ENCODE data around the gene HMGN2. TPM values are rescaled to one million over a fixed set of nuclear protein-coding genes. Genes with fewer than 3 reads are reported as not detected.
A peak's percentile ranks its signal among the peaks of the same experiment; 100 is the strongest.

The HMGN2 gene
- total RNA-seq: 412 TPM

- DNase-seq: peak; percentile 84
Measured at GRCh38 chr1:26472320-26472900, at the start of gene HMGN2. TSS of gene HMGN2 (plus strand) at chr1:26472440. CDS start at chr1:26472613, 173 bp downstream.

- no peak for DNase-seq
Measured at GRCh38 chr1:26429721-26430120, 42.5 kb upstream of the HMGN2 start.

GRCh38 chr1:26431979-26432695 is 40.1 kb upstream of the HMGN2 start, which contains the start of gene DHDDS:
TSS of gene DHDDS (plus strand) at chr1:26432321. CDS start at chr1:26432946, 625 bp downstream.
- DNase-seq: peak; percentile 98

GRCh38 chr1:26432793-26433192 is 39.4 kb upstream of the HMGN2 start:
- no peak for DNase-seq

- no peak for DNase-seq
Measured at GRCh38 chr1:26434161-26434752, 38.0 kb upstream of the HMGN2 start.

GRCh38 chr1:26438041-26438440 is 34.2 kb upstream of the HMGN2 start:
- no peak for DNase-seq

GRCh38 chr1:26440259-26440658 is 32.0 kb upstream of the HMGN2 start:
- DNase-seq: no peak

GRCh38 chr1:26449868-26450267 is 22.4 kb upstream of the HMGN2 start:
- DNase-seq: no peak

- DNase-seq: no peak
Measured at GRCh38 chr1:26450908-26451307, 21.3 kb upstream of the HMGN2 start.

GRCh38 chr1:26452459-26453183 is 19.6 kb upstream of the HMGN2 start:
- DNase-seq: no peak

GRCh38 chr1:26459148-26459547 is 13.1 kb upstream of the HMGN2 start:
- no peak for DNase-seq

- DNase-seq: no peak
Measured at GRCh38 chr1:26459573-26460031, 12.6 kb upstream of the HMGN2 start.

GRCh38 chr1:26468911-26469310 is 3.3 kb upstream of the HMGN2 start:
- DNase-seq: no peak

- DNase-seq: no peak
Measured at GRCh38 chr1:26469558-26469957, 2.7 kb upstream of the HMGN2 start.

- DNase-seq: no peak
Measured at GRCh38 chr1:26470878-26471497, 1.3 kb upstream of the HMGN2 start.

- DNase-seq: peak; percentile 79
Measured at GRCh38 chr1:26471498-26472319, 531 bp upstream of the HMGN2 start.

- DNase-seq: peak; percentile 95
Measured at GRCh38 chr1:26472901-26473845, 933 bp downstream of the HMGN2 start.

- no peak for DNase-seq
Measured at GRCh38 chr1:26474818-26475217, 2.6 kb downstream of the HMGN2 start.

GRCh38 chr1:26475989-26476388 is 3.7 kb downstream of the HMGN2 start:
- DNase-seq: no peak

GRCh38 chr1:26476958-26477357 is 4.7 kb downstream of the HMGN2 start:
- no peak for DNase-seq
